MM.1S (cell line): ENCODE measurements around the gene SCARB2.

Experiments
- DNase-seq: peaks from one replicate; pipeline ENCODE4 v3.0.0-alpha.2; 2015
- H2AFZ ChIP-seq: fragments of 300-600 bp; sonication (generic); 2 replicates; pipeline ENCODE4 v1.6.0; 2016; ENCODE audit warnings: antibody characterized with exemption, low read length
- H3F3A ChIP-seq: fragments of 300-600 bp; sonication (generic); 2 replicates; pipeline ENCODE4 v1.6.1; 2016; ENCODE audit warnings: mild to moderate bottlenecking, antibody characterized with exemption, low read length, moderate library complexity, mixed read lengths; ENCODE audit not compliant: insufficient read depth
- H3K27ac ChIP-seq: fragments of 300-600 bp; sonication (generic); 2 replicates; pipeline ENCODE4 v1.5.1; 2016; ENCODE audit warnings: mild to moderate bottlenecking, low read length
- H3K27me3 ChIP-seq: fragments of 300-600 bp; sonication (generic); replicated peaks from 2 replicates; pipeline ENCODE4 v1.6.0; 2016; ENCODE audit warnings: low read length; ENCODE audit not compliant: insufficient read depth
- H3K36me3 ChIP-seq: fragments of 300-600 bp; sonication (generic); replicated peaks from 2 replicates; pipeline ENCODE4 v1.6.1; 2016; ENCODE audit warnings: mild to moderate bottlenecking, low read length, mixed read lengths; ENCODE audit not compliant: insufficient read depth
- H3K4me1 ChIP-seq: fragments of 300-600 bp; sonication (generic); 2 replicates; pipeline ENCODE4 v1.6.1; 2016; ENCODE audit warnings: low read length, mixed read lengths
- H3K4me2 ChIP-seq: fragments of 300-600 bp; sonication (generic); 2 replicates; pipeline ENCODE4 v1.6.0; 2016; ENCODE audit warnings: low read depth, low read length
- H3K4me3 ChIP-seq: fragments of 300-600 bp; sonication (generic); 2 replicates; pipeline ENCODE4 v1.5.1; 2016; ENCODE audit warnings: low read length, mixed read lengths
- H3K79me2 ChIP-seq: fragments of 300-600 bp; sonication (generic); 2 replicates; pipeline ENCODE4 v1.6.1; 2016; ENCODE audit warnings: mixed run types, low read length, mixed read lengths
- H3K9ac ChIP-seq: fragments of 300-600 bp; sonication (generic); 2 replicates; pipeline ENCODE4 v1.6.1; 2016; ENCODE audit warnings: low read length, mixed read lengths
- H3K9me2 ChIP-seq: fragments of 300-600 bp; sonication (generic); replicated peaks from 2 replicates; pipeline ENCODE4 v1.6.1; 2016; ENCODE audit warnings: mild to moderate bottlenecking, low read length, mixed read lengths; ENCODE audit not compliant: insufficient read depth
- H3K9me3 ChIP-seq: fragments of 300-600 bp; sonication (generic); replicated peaks from 2 replicates; pipeline ENCODE4 v1.6.1; 2016; ENCODE audit warnings: mild to moderate bottlenecking, low read length, mixed read lengths; ENCODE audit not compliant: insufficient read depth
- H4K20me1 ChIP-seq: fragments of 300-600 bp; sonication (generic); 2 replicates; pipeline ENCODE4 v1.6.1; 2016; ENCODE audit warnings: mild to moderate bottlenecking, low read length, moderate library complexity, mixed read lengths; ENCODE audit not compliant: insufficient read depth
- EZH2 ChIP-seq: fragments of 300-600 bp; sonication (generic); optimal IDR thresholded peaks from 2 replicates; pipeline ENCODE3; 2017; ENCODE audit warnings: low read depth, mild to moderate bottlenecking, antibody characterized with exemption, low read length, mixed read lengths
- EZH2phosphoT487 ChIP-seq: fragments of 300-600 bp; sonication (generic); IDR thresholded peaks from 2 replicates; pipeline ENCODE4 v1.6.1; 2018; ENCODE audit warnings: antibody characterized with exemption, low read length
- TF ChIP-seq, protein P1 (sequence below): fragments of 300-600 bp; sonication (generic); IDR thresholded peaks from 2 replicates; pipeline ENCODE4 v1.5.1; 2016; ENCODE audit warnings: antibody characterized with exemption, low read length, mixed read lengths

The SCARB2 gene

DNA sequence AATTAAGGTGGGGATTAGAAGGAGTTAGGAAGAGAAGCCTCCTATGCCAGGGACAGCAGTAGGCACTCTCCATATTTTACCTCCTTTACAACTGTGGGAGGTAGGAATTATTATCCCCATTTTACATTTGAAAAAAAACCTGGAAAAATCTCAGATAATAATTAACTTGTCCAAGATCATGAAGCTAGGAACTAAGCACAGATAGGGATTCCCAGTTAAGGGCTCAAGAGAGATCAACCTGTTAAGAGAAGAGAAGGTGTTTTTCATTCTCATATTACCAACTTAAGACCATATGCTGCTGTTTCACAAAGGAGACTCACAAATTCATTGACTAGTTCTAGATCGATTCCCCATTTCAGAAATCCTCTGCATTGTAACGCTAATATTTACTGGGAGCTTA, 21.8 kb upstream of the SCARB2 start:
- no peaks in the 10 kb centered on the region for H3K9me3 ChIP-seq
- no peak overlapping the region for H3K9ac ChIP-seq
- H4K20me1 ChIP-seq = no peaks in the 10 kb centered on the region
- no peak overlapping the region for H3K4me2 ChIP-seq
- H3K4me3 ChIP-seq = no peak overlapping the region
- no peaks in the 10 kb centered on the region for H3K9me2 ChIP-seq
- H3K36me3 ChIP-seq = no peaks in the 10 kb centered on the region
- no peak for DNase-seq
- no peaks in the 10 kb centered on the region for H3K4me1 ChIP-seq
- no peaks in the 10 kb centered on the region for H3K79me2 ChIP-seq
- H3K27ac ChIP-seq = no peak overlapping the region
- H2AFZ ChIP-seq = no peak overlapping the region
- H3F3A ChIP-seq = no peaks in the 10 kb centered on the region
- H3K27me3 ChIP-seq = no peaks in the 10 kb centered on the region
- TF ChIP-seq, protein P1, sequence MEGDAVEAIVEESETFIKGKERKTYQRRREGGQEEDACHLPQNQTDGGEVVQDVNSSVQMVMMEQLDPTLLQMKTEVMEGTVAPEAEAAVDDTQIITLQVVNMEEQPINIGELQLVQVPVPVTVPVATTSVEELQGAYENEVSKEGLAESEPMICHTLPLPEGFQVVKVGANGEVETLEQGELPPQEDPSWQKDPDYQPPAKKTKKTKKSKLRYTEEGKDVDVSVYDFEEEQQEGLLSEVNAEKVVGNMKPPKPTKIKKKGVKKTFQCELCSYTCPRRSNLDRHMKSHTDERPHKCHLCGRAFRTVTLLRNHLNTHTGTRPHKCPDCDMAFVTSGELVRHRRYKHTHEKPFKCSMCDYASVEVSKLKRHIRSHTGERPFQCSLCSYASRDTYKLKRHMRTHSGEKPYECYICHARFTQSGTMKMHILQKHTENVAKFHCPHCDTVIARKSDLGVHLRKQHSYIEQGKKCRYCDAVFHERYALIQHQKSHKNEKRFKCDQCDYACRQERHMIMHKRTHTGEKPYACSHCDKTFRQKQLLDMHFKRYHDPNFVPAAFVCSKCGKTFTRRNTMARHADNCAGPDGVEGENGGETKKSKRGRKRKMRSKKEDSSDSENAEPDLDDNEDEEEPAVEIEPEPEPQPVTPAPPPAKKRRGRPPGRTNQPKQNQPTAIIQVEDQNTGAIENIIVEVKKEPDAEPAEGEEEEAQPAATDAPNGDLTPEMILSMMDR = no peak
- TF ChIP-seq EZH2 = no peak
- no peak for TF ChIP-seq EZH2phosphoT487

DNA sequence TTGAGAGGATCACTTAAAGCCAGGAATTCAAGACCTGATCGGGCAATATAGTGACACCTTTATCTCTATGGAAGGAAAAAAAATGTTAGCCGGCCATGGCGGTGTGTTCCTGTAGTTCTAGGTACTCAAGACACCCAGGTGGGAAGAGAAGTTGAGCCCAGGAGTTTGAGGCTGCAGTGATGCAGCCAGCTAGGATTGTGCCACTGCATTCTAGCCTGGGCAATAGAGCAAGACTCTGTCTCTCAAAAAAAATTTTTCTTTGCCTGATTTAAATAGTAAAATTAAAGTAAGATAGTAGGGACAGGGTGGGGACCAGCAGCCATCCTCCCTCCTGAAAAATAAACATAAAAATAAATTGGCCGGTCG, 21.0 kb upstream of the SCARB2 start:
- no peak overlapping the region for H3K27ac ChIP-seq

DNA sequence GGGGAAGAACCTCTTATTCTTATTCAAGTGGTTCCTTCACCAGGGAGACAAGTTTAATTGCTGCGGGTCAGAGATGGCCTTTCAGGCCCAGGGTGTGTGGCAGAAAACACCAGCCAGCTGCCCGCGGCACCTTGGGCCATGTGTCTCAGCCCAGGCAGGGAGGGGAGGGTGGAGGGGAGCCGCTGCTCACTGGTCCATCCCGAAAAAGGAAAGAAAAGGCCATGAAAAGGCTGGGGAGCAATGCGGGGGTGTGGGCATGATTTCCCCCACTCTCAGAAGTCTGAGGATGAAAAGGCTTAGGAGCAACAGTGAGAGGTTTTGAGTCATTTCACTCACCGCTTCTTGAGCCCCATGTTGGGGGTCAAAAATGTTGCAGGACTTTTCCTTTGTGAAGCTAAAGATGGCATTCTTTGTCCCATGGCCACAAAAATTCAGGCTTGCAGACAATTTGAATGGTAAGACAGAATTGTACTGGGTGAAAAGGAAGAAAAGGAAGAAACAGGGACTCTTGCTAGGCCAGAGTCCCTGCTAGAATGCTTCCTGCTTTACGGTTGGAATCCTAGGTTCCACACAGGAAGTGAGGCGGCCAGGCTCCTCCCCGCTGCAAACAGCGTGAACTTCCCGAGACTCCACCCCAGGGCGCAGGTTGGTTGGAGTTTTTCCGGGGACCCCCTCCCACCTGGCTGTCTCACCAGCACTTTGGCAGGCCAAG, 20.5 kb upstream of the SCARB2 start:
- TF ChIP-seq, protein P1 = no peak
- no peak for TF ChIP-seq EZH2
- TF ChIP-seq EZH2phosphoT487 = no peak

More for the DNA sequence above, 21.0 kb upstream of the SCARB2 start:
- Histone ChIP-seq H3K79me2 (no peaks in the 10 kb centered on the region), H2AFZ (no peak overlapping the region), H3K36me3 (no peaks in the 10 kb centered on the region), H3K4me3 (no peak overlapping the region), H3K4me1 (0 out of 2 replicates have a peak, but pooled peaks cover 3% of the 10 kb centered on the region), H3K9me2 (no peaks in the 10 kb centered on the region), H3F3A (no peaks in the 10 kb centered on the region), H3K9me3 (no peaks in the 10 kb centered on the region), H4K20me1 (no peaks in the 10 kb centered on the region), H3K27me3 (no peaks in the 10 kb centered on the region), H3K4me2 (no peak overlapping the region), H3K9ac (no peak overlapping the region)
- no peak for TF ChIP-seq EZH2phosphoT487
- TF ChIP-seq, protein P1 = no peak
- no peak for TF ChIP-seq EZH2
- no peak for DNase-seq

More for the DNA sequence above, 20.5 kb upstream of the SCARB2 start:
- Histone ChIP-seq H3K4me1 (0 out of 2 replicates have a peak, but pooled peaks cover 3% of the 10 kb centered on the region), H3K9me3 (no peaks in the 10 kb centered on the region), H3K79me2 (no peaks in the 10 kb centered on the region), H2AFZ (no peak overlapping the region), H3K9ac (no peak overlapping the region), H3K9me2 (no peaks in the 10 kb centered on the region), H4K20me1 (no peaks in the 10 kb centered on the region), H3K27ac (no peak overlapping the region), H3F3A (no peaks in the 10 kb centered on the region), H3K36me3 (no peaks in the 10 kb centered on the region), H3K27me3 (no peaks in the 10 kb centered on the region), H3K4me2 (no peak overlapping the region), H3K4me3 (no peak overlapping the region)
- no peak for DNase-seq
